ENCODE data around the gene LAMP5. TPM values are rescaled to one million over a fixed set of nuclear protein-coding genes. Genes with fewer than 3 reads are reported as not detected.

The LAMP5 gene
- total and polyA plus RNA-seq, 12 donors: 0.35 to 6.6 (median 1.4) TPM

DNA sequence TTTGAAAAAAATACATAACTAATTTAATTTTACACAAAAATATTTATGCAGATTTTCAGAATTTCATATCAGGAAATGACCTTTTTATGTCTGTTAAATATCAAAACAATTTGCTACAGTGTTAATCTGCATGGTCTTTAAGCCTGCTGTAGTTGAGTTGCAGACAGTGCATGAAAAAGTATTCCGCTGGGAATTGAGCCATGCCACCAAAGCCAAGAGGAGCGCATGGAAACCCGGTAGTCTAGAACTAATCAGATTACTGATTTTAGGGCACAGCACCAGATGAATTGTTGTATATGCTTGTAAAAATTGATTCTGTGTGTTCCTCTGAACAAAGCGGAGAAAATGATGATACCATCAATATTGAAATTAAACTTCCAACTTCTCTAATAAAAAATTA, 34.3 kb upstream of the LAMP5 start:
- Histone ChIP-seq H3K27ac (no peak overlapping the region), H3K9me3 (replicated peaks in 1 of 3) (no peaks in the 10 kb centered on the region), H3K36me3 (replicated peaks in 1 of 2) (no peaks in the 10 kb centered on the region), H3K4me1 (replicated peaks in 1 of 2) (no peaks in the 10 kb centered on the region), H3K27me3 (no peaks in the 10 kb centered on the region), H3K4me3 (no peak overlapping the region)
- no peak for DNase-seq
- whole genome bisulfite sequencing, 4 donors: 82 to 89% (median 87%) methylated on average over 4 of the region's 4 CpGs
- intact Hi-C loops (cut with DNase I): no loop called here
- no peak for TF ChIP-seq POLR2A (IDR thresholded peaks at IDR 0.05)
- TF ChIP-seq, protein P1, sequence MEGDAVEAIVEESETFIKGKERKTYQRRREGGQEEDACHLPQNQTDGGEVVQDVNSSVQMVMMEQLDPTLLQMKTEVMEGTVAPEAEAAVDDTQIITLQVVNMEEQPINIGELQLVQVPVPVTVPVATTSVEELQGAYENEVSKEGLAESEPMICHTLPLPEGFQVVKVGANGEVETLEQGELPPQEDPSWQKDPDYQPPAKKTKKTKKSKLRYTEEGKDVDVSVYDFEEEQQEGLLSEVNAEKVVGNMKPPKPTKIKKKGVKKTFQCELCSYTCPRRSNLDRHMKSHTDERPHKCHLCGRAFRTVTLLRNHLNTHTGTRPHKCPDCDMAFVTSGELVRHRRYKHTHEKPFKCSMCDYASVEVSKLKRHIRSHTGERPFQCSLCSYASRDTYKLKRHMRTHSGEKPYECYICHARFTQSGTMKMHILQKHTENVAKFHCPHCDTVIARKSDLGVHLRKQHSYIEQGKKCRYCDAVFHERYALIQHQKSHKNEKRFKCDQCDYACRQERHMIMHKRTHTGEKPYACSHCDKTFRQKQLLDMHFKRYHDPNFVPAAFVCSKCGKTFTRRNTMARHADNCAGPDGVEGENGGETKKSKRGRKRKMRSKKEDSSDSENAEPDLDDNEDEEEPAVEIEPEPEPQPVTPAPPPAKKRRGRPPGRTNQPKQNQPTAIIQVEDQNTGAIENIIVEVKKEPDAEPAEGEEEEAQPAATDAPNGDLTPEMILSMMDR (IDR thresholded peaks at IDR 0.05): no peak

DNA sequence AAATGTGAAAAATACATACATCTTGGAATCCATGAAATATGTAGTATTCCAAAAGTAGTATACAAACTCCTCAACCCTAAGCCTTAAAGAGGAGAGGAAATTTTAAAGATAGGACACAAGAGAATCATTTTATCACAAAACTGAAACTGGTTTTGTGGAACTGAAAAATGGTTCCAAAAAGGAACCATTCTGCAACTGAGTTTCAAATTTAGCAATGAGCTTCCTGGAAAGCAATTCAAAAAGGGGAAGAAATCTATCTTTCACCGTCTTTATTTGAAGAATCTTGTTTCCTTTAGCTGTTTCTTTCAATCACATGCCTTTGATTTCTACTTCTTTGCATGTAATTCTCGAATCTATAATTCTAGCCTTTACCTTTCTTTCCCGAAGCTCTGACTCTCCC, 32.2 kb upstream of the LAMP5 start:
- H3K9me3 ChIP-seq (replicated peaks in 1 of 3): no peaks in the 10 kb centered on the region
- no peak overlapping the region for H3K27ac ChIP-seq
- H3K36me3 ChIP-seq (replicated peaks in 1 of 2): no peaks in the 10 kb centered on the region
- no peaks in the 10 kb centered on the region for H3K4me1 ChIP-seq (replicated peaks in 1 of 2)
- TF ChIP-seq, protein P1 (IDR thresholded peaks at IDR 0.05): no peak
- no peak for TF ChIP-seq POLR2A (IDR thresholded peaks at IDR 0.05)
- no peaks in the 10 kb centered on the region for H3K27me3 ChIP-seq
- 61 to 69% (median 65%) methylated on average over 3 of the region's 3 CpGs for WGBS, 4 donors
- H3K4me3 ChIP-seq: no peak overlapping the region
- intact Hi-C loops (cut with DNase I): no loop called here
- DNase-seq: no peak

DNA sequence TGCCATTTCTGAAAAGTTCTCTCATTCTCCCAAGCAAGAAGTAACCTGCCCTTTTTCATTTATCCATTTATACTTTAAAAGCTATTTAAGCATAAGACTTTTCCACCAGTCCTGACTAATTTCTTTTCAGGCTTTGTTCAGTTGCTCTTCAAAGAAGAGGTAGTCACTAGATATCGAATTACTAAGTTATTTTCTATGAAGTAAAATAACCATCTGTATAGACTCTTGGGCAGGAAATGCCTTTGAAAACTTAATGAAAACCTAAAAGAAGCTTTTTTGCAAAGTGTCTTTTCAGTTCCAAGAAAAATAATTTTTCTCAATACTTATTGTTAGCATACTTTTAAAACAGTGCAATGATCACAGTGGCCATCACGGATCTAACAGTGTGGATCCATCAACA, 31.3 kb upstream of the LAMP5 start:
- 50 to 78% (median 72%) methylated on average over 2 of the region's 2 CpGs for WGBS, 4 donors
- no peak overlapping the region for H3K27ac ChIP-seq

DNA sequence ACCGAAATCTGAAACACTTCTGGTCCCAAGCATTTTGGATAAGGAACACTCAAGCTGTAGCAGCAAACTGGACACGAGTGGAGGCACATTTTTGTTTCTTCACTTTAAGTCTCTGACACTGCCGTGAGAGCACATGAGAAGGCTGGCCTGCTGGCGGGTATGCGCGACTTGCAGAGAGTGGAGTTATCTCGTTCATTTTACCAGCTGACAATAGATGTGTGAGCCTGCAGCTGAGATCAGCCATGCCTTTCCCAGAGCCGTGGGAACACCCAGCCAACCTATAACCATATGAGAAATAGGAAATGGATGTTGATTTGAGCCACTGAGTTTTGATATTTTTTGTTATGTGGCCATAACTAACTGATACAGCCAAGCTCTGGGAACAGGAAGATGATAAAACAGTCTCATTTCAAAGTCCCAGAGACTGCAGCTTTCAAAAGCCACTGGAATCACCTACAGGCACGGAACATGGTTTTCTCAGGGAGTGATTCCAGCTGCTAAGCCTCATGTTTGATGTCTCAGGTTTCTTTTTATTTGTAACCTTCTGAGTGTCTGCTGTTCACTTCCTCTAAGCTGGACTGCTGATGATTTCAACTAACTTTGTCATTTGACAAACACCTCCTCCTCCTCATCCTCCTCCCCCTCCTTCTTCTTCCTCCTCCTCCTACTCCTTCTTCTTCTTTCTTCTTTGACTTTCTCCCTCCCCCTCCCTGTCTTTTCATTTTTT, 28.6 kb upstream of the LAMP5 start:
- Histone ChIP-seq H3K4me1 (replicated peaks in 1 of 2) (no peaks in the 10 kb centered on the region), H3K9me3 (replicated peaks in 1 of 3) (no peaks in the 10 kb centered on the region), H3K36me3 (replicated peaks in 1 of 2) (no peaks in the 10 kb centered on the region), H3K4me3 (no peak overlapping the region), H3K27ac (no peak overlapping the region), H3K27me3 (no peaks in the 10 kb centered on the region)
- no peak for TF ChIP-seq POLR2A (IDR thresholded peaks at IDR 0.05)
- TF ChIP-seq, protein P1 (IDR thresholded peaks at IDR 0.05): no peak
- intact Hi-C loops (cut with DNase I): no loop called here
- no peak for DNase-seq
- WGBS, 4 donors: 79 to 85% (median 80%) methylated on average over 9 of the region's 9 CpGs

More for the DNA sequence above, 31.3 kb upstream of the LAMP5 start:
- intact Hi-C loops (cut with DNase I): no loop called here
- no peaks in the 10 kb centered on the region for H3K27me3 ChIP-seq
- no peaks in the 10 kb centered on the region for H3K36me3 ChIP-seq (replicated peaks in 1 of 2)
- DNase-seq: no peak
- H3K4me1 ChIP-seq (replicated peaks in 1 of 2): no peaks in the 10 kb centered on the region
- TF ChIP-seq, protein P1 (IDR thresholded peaks at IDR 0.05): no peak
- TF ChIP-seq POLR2A (IDR thresholded peaks at IDR 0.05): no peak
- H3K9me3 ChIP-seq (replicated peaks in 1 of 3): no peaks in the 10 kb centered on the region
- no peak overlapping the region for H3K4me3 ChIP-seq
